DLD1 (cell line): ENCODE measurements around the gene GPC1.

Source experiments
- in situ Hi-C: cut with HindIII; loops from 2 replicates; pipeline ENCODE4 v1.10.0; 2017; ENCODE audit warnings: low sequenced_read_pairs

The GPC1 gene

DNA sequence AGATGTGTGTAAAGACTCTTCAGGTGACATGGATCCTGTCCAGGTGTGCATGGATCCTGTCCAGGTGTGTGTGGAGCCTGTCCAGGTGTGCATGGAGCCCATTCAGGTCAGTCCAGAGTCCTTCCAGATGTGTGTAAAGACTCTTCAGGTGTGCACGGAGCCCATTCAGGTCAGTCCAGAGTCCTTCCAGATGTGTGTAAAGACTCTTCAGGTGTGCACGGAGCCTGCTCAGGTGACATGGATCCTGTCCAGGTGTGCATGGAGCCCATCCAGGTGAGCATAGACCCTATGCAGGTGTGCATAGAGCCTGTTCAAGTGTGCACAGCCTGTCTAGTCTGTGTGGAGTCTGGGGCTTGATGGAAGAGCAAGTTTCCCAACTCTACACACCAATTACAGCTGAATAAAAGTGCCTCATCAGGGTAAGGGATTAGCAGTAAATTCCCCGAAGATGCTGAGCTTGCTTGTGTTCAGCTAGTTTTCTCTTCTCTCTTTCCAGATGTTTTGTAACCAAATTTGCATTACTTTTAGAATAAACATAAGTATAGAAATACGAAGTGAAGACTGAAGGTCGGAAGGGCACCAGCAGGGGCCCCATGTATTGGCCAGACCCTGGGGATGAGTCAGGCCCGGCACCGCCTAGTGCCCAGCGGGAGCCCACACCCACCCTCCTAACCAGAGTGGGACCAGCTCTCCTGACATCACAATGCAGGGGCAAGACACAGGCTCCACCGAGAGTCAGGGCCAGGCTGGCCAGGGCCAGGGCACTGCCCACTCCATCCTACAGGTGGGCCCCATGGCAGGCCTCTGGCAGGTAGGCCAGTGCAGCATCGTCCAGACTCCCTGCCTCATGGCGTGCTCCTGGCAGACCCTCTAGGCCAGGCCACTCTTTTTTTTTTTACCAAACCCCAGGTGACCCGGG is 38.6 kb upstream of the GPC1 start:
- in situ Hi-C loops: no loop called here

DNA sequence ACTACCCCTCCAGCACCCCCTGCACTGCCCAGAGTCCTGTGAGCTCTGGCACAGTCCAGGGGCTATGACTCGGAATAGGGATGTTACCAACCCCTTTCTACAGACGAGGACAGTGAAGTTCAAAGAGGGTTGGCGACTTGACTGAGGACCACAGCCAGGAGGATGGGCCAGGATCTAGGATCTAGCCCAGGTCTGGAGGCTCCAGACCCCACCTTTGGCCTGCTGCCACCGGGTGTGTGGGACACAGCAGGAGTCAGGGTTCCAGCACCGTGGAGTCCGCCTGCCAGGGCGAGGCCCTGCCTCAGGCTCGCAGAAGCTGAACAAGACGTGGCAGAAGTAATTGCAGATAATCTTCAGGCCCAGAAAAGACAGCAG is 37.9 kb upstream of the GPC1 start:
- in situ Hi-C loops: no loop called here

- in situ Hi-C loops: no loop called here
These were observed 37.4 kb upstream of the GPC1 start for GRCh38 chr2:240397924-240398645.

- in situ Hi-C loops: no loop called here
These were observed 36.7 kb upstream of the GPC1 start for GRCh38 chr2:240398661-240399267.

DNA sequence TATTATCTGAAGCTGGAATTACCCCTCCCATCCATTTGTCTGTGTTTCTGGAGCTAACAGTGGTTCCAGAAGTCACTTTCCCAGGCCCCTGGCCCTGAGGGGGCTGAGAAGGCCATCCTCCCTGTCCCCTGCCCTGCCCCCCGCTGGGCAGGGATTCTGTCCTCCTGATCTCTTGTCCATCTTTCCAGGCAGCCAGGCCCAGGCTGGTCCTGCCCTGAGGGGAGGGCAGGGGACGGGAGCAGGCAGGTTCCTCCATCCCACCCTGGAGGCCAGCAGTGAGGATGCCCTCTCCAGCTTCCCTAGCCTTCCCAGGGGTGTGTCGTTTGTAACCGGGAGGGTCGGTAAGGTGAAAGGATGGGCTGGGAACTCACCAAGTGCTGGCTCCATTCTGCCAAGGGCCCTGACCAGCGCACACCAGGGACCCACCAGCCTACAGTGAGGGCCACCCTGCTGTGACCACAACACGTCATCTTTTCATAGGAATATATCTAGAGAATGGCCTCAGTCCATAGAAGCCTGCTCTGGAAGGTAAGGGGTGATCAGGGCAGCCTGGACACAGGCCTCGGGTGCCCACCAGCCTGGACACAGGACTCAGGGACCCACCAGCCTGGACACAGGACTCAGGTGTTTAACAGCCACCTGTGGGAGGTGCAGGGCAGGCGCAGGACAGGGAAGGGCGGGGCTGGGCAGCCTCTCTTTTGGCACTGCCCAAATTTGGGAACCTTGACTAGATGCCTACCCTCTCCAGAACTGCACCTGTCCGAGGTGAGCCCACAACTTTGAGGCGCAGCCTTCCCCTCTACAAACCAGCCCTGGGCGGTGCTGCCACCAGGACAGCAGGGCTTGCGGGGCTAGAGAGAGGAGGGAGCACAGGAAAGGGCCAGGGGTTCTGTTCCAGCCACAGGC is 35.8 kb upstream of the GPC1 start:
- in situ Hi-C loops: no loop called here

GRCh38 chr2:240400371-240401161 is 34.9 kb upstream of the GPC1 start:
- in situ Hi-C loops: no loop called here

GRCh38 chr2:240401308-240401707 is 34.2 kb upstream of the GPC1 start:
- in situ Hi-C loops: no loop called here

GRCh38 chr2:240401781-240402551 is 33.5 kb upstream of the GPC1 start:
- in situ Hi-C loops: no loop called here

GRCh38 chr2:240402566-240403272 is 32.7 kb upstream of the GPC1 start:
- in situ Hi-C loops: no loop called here

DNA sequence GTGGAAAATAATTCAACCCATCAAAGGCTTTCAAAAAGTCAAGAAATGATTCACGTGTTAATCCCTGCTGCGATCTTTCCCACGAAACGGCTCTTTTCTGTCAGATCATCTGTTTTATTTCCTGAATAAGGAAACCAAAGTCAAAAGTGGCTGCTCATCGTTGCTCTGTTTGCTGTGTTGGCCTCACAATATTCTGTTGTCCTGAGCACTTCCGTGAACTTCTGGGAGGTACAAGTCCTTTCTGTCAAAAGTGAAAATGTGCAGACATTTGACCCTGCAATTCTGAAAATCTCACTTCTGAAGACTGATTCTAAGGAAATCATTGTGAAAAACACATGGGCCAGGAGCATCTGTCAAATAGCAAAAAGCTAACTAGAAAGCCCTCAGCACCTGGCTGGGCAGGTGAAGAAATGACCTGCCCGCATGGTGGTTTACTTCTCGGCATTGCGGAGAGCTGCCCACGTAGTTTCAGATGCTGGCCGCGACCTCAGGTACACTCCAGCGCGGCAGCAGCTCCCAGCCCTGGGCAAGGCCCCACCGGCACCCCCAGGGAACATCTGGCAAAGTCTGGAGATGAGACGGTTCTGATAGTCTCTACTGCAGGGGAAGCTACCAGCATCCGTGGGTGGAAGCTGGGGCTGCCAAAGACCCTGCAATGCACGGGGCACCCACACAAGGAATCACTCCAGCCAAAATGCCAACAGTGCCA is 31.9 kb upstream of the GPC1 start:
- in situ Hi-C loops: no loop called here

GRCh38 chr2:240404174-240404852 is 31.1 kb upstream of the GPC1 start:
- in situ Hi-C loops: no loop called here

DNA sequence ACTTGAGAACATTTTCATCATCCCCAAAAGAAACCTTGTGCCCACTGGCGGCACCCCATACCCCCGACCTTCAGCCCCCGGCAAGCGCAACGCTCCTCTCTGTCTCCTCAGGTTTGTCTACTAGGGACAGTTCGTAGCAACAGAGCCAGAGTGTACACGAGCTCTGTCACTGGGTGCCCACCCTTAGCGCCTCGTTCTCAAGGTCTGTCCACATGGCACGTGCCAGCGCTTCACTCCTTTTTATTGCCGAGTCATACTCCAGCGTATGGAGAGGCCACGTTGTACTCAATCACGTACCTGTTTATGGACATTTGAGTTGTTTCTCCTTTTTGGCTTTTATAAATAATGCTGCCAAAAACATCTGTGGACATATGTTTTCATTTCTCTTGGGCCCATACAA is 30.3 kb upstream of the GPC1 start:
- in situ Hi-C loops: no loop called here

DNA sequence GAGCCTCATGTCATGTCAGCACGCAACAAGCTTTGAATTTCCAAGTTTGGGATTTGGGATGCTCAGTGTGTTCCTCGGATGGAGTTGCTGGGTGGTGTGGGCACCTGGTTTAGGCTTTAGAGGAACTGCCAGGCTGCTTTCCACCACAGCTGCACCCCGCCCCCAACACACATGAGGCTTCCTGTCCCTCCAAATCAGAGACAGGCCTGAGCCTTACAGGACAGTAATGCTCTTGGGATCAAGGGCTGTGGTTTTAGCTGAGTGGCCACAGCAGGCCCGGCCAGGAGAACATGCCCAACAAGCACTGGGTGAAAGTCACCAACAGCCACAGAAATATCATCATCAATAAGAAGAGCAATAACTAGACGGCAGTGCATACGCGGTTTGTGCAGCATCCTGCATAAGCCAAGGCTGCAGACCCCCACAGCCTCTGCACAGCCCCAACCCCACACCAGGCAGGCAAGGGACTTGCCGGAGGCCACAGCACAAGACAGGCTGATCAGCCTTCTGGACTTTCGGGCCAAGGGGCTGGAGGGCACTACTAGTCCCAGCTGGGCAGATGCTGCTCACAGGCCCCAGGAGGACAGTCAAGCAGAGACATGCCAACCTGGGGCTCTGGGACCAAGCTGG is 29.7 kb upstream of the GPC1 start:
- in situ Hi-C loops: no loop called here

- in situ Hi-C loops: no loop called here
These were observed 28.4 kb upstream of the GPC1 start for GRCh38 chr2:240407090-240407489.

DNA sequence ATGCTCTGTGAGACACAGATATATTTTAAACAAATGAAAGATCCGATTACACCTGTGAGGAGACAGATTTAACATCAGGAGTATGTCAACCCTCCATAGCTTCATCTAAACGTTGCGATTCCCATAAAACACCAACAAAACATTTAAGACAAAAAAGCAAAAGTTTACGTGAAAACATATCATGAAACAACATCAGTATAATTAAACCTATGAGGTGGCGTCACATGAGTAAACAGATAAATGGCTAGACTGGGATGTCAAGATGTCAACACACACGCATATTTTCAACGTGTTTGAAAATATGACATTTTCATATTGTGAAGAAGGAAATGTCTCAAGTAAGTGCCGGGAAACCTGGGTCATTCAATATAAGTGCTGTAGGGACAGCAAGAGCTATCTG is 25.5 kb upstream of the GPC1 start:
- in situ Hi-C loops: no loop called here

GRCh38 chr2:240410808-240411207 is 24.7 kb upstream of the GPC1 start:
- in situ Hi-C loops: no loop called here
